HG02610 (cell line): Measurements from ENCODE around the gene LILRB3.
"Not testable (repeated sequence)": the region's sequence is repeated elsewhere in the genome, so short reads cannot be mapped to it uniquely, and the experiment has no call there.

ENCODE experiments used
- ATAC-seq: cut with Tn5 transposase; IDR thresholded peaks from one replicate; pipeline ENCODE4 v1.9.1; 2021; ENCODE audit warnings: mild to moderate bottlenecking, moderate library complexity; ENCODE audit not compliant: unreplicated experiment

LILRB3 gene

GRCh38 chr19:54242646-54243045 lies 19.8 kb upstream of the LILRB3 start, which contains the start of gene LILRA6:
Gene LILRA6, minus strand, starts transcription at chr19:54242790.
- ATAC-seq: not testable (repeated sequence)

GRCh38 chr19:54242234-54242633 lies 19.4 kb upstream of the LILRB3 start:
- not testable (repeated sequence) for ATAC-seq

GRCh38 chr19:54240372-54241336 lies 17.8 kb upstream of the LILRB3 start:
- ATAC-seq: not testable (repeated sequence)

- ATAC-seq: not testable (repeated sequence)
Observed at GRCh38 chr19:54239491-54240371, 16.9 kb upstream of the LILRB3 start.

- no peak for ATAC-seq
Observed at GRCh38 chr19:54233941-54234340, 11.1 kb upstream of the LILRB3 start.

- no peak for ATAC-seq
Observed at GRCh38 chr19:54231077-54231931, 8.5 kb upstream of the LILRB3 start.

GRCh38 chr19:54230031-54230430 lies 7.2 kb upstream of the LILRB3 start:
- no peak for ATAC-seq

GRCh38 chr19:54229146-54229545 lies 6.3 kb upstream of the LILRB3 start:
- ATAC-seq: no peak

- ATAC-seq: not testable (repeated sequence)
Observed at GRCh38 chr19:54224619-54225018, 1.8 kb upstream of the LILRB3 start.

- ATAC-seq: not testable (repeated sequence)
Observed at GRCh38 chr19:54223937-54224281, 1.1 kb upstream of the LILRB3 start.

- ATAC-seq: not testable (repeated sequence)
Observed at GRCh38 chr19:54223277-54223936, 600 bp upstream of the LILRB3 start.

- not testable (repeated sequence) for ATAC-seq
Observed at GRCh38 chr19:54221947-54222346, 860 bp downstream of the LILRB3 start.

- ATAC-seq: not testable (repeated sequence)
Observed at GRCh38 chr19:54219702-54220101, 3.1 kb downstream of the LILRB3 start.

GRCh38 chr19:54218960-54219661 lies 3.7 kb downstream of the LILRB3 start:
- no peak for ATAC-seq

GRCh38 chr19:54218259-54218658 lies 4.5 kb downstream of the LILRB3 start:
- no peak for ATAC-seq

- not testable (repeated sequence) for ATAC-seq
Observed at GRCh38 chr19:54217517-54218247, 5.1 kb downstream of the LILRB3 start.

- ATAC-seq: no peak
Observed at GRCh38 chr19:54216869-54217268, 5.9 kb downstream of the LILRB3 start.

- not testable (repeated sequence) for ATAC-seq
Observed at GRCh38 chr19:54214734-54215133, 8.1 kb downstream of the LILRB3 start.

GRCh38 chr19:54214217-54214616 lies 8.6 kb downstream of the LILRB3 start:
- not testable (repeated sequence) for ATAC-seq
